ENCODE data around the gene PISD.

Gene PISD

DNA sequence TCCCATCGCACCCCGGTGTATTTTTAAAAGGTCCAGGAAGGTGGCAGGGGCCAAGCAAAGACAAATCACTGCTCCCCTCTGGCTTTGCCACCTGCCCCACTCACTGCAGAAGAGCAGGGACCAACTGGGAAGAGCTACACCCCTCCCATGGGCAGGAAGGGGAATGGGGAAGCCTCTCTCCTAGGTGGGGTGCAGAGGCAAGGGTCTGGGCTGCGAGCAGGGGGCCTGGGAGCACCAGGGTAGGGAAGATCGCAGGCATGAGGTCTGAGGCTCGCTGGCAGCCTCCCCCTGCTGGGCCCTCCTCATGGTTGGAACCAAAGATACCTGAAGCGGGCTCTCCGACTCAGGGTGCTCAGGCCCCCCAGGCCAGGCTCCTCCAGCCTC, 36.8 kb downstream of the PISD start:
- no peak for DNase-seq

DNA sequence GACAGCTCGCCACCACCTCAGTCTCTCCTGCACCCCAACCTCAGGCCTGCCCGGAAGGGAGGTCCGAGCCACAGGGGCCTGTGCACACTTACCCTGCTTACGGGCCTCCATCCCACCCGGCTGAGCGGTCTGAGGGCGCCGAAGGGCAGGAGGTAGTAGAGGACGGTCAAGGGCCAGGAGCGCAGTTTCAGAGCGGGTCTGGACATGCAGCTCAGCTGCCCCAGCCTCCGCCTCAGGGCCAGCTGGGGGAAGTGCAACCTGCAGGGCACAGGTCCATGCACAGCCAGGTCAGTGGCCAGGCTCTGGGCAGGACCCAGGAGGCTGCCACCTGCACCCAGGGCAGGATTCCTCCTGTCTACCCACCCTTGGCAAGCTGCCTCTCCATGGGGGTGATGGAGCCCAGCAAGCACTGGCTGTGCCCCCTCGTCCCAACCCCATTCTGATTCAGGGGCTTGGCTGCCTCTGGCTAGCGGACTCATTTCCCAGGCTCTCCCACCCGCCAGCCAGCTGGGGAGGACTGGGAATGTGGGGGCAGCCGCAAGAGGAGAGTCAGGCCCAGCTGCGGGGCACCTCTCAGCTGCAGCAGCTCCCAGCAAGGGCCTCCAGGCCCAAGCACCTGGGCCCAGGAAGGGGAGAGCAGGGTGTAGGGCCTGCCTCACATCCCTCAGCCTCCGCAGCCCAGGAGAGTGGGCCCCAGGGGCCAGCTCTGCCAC, 38.3 kb downstream of the PISD start:
- DNase-seq: no peak

DNA sequence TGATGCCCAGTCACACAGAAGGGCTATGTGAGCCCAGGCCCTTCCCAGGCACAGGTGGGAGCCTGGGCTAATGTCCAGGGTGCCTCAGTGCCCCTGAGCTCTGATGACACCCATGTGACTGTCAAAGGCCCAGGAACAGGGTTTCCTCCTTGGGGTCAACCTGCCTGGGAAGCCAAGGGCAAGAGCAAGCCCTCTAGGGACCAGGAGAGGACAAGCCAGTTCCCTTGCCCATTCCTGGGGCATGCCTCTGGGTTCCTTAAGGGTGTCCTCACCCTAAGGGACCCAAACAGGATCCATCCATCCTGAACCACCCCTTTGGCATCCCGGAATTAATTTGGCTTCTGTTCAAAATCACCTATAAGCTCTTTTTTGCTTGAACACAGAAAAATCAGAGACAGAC, 39.0 kb downstream of the PISD start:
- DNase-seq: no peak

DNA sequence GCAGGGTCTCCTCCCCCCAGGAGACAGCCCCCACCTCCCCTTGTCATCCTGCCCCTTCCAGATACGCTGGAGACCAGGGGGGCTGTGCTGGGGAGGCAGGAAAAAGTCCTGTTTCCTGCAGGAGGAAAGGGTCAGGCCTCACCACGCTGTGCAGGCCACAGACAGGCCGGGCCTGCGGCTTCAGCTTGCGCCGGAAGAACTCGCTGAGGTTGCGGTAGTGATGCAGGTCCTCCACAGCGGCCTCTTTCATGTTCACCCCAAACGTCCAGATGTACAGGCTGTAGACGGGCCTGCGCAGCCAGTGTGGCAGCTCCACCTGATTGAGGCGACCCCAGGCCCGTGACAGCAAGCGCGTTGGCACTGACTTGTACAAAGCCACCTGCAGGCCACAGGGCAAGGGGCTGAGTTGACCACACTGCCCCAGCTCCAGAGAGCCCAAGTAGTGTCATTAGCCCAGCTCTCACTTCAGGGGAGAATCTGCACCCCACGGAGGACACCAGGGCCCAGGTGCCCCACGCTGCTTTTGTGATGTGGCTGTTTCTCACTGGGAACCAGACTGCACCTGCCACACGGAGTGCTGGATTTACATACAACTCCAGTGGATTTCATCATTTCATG, 40.4 kb downstream of the PISD start:
- no peak for DNase-seq

DNA sequence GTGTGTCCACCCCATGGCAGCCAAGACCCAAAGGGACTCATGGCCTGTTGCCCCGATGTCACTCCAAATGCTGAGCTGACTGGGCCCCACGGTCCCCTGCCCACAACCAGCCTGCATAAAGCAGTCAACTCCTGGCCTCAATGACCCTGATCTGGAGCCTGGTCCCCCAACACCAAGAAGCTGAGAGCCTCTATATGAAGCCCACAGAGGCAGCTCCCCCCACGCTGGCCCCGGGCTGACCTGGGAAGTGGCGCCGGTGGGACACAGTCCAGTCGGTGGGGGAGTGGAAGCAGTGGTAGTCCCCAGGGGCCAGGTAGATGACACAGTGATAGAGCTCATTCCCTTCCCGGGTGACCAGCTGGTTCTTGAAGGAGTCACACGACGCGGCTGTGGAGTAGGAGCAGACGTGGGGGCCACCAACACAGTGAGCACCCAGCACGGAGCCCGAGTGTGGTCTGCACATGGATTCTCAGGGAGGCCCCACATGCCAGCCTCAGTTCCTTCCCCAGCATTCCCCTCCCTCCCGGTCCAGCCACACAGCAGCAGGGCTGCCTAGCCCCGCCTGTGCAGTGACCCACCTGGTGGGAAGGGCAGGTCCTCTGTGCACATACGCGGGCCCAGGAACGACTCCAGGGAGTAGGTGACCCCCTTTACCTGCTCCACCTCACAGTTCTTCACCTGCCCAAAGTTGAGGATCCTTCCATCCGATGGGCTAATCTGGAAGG, 41.1 kb downstream of the PISD start:
- no peak for DNase-seq

DNA sequence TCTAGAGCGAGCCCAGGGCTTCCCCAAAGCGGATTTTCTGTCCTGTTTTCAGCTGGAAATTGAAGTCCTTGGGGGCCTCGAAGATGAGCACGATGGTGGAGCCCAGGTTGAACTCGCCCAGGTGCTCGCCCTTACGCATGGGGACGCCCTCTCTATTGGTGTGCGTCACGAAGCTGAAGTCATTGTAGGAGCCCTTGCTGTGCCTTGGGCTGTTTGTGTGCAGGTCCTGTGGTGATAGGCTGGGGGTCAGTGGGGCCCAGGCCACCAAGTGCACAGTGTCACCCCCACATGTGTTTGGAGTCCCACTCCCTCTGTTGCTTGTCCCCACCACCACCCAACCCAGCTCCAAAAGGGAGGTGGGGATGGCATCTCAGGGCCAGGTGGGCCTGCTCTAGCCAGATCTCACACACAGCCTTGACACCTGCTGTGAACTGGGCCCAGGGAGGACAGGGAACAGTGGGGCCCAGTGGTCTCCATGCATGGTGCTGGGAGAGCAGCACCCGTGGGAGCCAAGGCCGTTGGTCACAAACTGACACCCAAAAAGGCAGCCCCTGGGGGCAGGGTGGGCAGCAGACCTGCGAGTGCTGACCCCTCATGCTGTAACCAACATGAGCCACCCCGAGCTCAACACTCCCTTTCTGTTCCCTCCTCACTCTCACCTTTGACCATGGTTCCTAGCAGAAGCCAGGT, 42.3 kb downstream of the PISD start:
- DNase-seq: no peak

DNA sequence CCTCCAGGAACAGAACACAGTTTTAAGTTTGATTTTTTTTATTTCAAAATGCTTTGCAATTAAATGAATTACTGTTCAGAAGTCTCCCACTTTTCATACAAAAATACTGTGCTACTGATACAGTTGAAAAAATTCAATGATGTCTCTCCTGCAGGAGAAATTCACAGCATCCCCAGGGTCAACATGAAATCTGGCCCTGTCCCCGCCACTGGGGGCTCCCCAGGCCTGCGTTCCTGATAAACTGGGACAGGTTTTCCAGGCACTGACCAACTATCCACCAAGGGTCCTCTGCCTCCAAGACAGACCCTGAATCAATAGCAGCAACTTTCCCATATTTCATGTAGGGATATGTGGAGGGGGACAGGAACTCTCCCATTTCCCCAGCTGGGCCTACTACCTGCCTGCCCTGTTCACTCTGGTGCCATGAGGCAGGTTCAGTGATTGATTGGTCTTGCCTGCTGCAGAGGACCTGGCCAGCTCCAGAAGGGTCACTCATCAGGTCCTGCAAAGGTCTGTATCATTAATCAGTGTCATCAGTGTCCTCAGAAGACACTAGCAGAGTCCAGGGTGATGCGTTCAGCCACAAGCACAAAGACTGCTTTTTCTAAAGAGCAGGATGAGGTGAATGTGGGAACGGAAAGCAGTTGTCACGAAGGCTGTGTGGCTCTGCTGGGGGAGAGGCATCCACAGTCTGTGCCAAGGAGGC, 43.4 kb downstream of the PISD start:
- no peak for DNase-seq

DNA sequence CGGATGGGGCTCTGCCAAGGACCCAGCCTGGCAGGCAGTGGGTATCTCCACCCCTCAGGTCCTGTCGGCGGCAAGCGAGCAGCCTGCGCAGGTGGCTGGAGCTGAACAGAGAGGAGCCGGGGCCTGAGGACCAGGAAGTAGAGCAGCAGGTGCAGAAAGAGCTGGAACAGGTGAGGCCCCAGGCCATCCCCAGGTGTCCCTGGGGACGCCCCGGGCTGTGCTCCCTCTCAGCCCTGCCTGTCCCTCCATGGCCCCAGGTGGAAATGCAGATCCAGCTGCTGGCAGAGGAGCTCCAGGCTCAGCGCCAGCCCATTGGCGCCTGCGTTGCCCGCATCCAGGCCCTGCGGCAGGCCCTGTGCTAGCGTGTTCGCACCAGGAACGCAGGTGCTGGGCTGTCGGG, 44.0 kb downstream of the PISD start:
- DNase-seq: no peak

DNA sequence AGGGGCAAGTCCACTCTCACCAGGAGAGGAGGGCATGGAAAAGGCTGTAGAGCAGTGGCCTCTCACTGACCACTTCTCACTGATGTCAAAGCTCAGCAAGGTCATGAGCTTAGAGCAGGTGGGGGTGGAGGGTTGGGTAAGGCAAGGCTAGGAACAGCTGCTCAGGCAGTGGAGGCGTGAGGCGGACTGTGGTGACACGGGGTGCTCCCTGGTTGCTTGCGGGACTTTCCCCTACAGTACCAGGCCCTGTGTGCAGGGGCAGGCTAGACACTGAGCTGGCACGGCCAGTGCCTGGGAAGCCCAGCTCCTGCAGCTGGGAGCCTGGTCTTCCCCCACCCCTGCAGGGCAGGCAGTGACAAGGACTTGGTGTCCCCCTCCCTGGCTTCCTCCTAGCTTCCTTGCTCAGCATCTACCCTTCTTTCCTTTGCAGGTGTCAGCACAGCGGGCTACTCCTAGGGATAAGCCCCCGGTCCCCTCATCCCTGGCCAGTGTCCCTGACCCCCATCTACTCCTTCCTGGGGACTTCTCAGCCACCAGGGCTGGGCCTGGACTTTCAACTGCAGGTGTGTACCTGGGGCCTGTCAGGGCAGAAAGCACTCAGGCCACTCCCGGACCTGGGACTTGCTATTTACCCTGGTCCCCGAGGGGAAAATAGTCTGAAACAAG, 45.6 kb downstream of the PISD start:
- DNase-seq: no peak

DNA sequence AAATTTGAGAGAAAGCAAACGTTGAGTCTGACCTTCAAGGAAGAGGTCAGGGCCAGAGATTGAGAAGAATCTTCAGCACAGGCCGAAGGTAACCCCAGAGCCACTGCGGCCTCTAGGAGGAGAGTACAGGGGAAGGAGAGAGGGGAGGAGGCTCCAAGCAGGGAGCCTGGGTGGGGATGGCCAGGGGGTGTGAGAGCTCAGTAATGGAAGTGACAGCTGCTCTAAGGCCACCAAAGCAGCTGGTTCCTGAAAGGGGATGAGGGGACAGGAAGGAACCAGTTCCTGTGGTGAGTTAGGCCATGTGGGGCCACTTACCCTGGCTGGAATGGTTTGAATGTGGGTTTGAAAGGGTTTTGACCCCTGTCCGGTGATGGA, 46.1 kb downstream of the PISD start:
- no peak for DNase-seq

DNA sequence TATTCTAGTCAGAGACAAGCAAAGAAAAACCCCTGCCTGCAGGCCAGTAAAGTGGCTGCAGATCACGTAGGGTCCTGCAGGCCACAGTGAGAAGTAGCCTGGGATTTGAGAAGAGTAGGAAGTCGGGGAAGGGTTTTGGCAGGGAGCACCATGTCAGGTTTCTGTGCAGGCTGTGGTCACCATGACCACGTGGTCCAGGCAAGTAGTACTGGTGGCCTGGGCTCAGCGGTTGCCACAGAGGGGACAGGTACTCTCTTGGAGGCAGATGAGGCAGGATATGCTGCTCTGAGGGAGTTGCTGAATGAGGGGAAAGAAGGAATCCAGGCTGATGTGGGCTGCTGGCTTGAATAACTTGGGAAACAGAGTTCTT, 46.5 kb downstream of the PISD start:
- no peak for DNase-seq

DNA sequence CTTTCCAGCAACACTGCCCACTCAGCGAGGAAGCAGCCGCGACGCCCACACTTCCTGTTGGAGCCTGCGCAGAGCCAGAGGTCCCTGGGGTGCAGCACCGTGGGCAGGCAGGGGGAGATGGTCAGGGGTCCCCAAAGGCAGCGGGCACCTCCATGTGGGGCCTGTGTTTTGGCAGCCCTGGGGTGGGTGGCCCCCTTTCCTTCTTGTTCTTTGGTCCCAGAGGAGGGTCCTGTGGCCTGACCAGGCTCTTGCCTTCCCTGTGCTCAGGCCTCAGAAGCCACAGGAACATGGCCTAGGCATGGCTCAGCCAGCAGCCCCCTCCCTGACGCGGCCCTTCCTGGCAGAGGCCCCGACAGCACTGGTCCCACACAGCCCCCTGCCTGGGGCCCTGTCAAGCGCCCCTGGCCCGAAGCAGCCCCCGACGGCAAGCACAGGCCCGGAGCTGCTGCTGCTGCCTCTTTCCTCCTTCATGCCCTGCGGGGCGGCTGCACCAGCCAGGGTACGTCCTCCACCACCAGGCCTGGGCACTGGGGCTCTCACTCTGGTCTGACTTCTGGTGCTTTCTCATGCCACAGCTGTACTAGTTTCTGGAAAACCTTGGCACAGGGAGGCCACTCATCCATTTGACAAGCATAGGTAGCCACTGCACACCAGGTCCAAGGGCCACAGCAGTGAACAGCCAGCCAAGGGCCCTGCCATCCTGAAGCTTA, 47.1 kb downstream of the PISD start:
- DNase-seq: no peak

DNA sequence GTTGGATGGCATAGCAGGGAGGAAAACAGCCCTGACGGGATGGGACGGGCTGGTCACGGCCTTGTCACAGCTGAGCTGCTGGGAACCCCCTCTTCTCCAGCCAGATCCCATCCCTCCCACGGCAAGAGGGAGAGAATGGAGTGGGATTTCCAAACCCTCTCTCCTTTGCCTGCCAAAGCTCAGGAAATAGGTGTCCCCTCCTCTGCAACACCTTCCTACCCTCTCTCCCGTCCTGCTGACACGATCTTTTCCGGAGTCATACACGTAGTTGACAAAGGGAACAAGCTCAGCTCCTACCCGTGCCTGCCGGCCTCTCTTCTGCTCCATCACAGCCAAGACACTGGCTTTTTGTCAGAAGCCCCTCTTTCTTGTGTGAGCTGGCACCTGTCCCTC, 48.1 kb downstream of the PISD start:
- DNase-seq: no peak

DNA sequence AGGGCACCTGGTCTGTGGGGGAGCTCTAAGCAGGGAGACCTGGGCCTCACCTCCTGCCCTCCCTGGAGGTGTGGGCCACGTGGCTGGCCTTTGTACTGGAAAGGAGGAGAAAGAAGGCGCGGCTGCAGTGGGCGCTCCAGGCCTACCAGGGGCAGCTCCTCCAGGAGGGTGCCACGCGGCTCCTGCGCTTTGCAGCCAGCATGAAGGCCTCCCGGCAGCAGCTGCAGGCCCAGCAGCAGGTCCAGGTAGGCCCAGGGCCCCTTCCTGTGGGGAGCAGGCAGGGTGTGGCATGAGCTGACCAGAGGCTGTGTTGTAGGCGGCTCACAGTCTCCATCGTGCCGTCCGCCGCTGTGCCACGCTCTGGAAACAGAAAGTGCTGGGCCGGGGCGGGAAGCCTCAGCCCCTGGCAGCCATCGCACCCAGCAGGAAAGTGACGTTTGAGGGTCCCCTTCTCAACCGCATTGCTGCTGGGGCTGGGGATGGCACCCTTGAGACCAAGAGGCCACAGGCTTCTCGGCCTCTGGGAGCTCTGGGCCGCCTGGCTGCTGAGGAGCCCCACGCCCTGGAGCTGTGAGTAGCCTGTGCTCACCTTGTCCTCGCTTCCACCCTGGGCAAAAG, 48.6 kb downstream of the PISD start:
- no peak for DNase-seq

DNA sequence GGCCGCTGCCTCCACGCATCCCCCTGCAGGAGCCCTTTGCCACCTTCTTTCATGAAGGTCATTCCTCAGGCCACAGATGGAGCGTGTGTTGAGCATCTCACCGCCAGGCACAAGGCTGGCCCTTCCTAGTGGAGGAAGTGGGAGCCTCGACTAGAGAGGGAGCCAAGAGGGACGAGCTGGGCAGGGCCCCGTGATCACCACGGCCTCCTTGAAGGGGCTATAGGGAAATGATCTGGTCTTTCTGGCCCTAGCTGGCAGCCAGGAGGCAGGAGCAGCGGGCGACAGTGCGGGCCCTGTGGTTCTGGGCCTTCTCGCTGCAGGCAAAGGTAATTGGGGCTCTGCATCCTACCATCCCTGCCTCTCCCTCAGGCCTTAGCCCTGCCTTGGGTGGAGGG, 49.1 kb downstream of the PISD start:
- no peak for DNase-seq

DNA sequence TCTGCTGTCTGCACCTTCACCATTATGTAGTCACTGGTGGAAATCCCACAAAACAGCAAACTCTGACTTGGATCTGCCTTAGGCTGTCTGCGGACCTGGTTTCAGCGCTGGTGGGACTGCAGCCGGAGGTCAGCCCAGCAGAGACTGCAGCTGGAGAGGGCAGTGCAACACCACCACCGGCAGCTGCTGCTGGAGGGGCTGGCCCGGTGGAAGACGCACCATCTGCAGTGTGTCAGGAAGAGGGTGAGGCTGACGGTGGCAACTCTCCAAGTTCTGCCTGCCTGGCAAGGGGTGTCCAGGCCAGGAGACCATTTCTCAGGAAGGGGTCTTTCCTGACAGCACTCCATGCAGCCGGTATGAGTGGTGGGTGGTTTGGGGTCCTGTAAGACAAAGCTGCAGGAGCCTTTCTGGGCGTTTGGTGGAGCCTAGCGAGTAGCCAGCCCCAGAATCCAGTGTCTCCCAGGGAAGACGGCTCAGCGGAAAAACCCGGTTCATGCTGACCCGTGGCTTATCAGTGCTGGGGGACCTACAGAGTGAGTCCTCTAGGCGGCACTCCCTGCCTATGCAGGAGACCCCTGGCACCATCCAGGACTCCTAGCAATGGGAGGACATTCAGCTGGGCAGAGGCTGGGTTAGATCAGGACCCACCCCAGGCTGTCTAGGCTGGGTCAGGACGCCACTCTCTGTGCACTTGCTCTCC, 50.8 kb downstream of the PISD start:
- DNase-seq: peak in 1 of 5 donors; percentile 6

DNA sequence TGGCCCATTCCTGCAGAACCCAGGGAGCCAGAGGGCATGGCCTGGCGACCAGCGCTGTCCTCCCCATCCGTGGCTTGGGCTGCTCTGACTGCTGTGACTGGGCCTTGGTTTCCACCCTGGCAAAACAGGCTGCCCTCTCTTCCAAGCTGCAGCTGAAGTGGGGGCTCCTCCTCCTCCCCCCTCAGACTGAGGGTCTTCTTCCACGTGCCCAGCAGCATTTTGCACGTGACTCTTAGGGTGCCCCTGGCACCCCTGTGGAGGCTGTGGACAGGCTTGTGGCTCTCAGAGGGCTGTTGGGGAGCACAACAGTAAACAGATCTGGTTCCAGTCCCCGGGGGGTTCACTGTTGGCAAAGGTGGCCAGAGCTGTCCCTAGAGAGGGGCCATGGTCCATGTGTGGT, 51.4 kb downstream of the PISD start:
- no peak for DNase-seq

DNA sequence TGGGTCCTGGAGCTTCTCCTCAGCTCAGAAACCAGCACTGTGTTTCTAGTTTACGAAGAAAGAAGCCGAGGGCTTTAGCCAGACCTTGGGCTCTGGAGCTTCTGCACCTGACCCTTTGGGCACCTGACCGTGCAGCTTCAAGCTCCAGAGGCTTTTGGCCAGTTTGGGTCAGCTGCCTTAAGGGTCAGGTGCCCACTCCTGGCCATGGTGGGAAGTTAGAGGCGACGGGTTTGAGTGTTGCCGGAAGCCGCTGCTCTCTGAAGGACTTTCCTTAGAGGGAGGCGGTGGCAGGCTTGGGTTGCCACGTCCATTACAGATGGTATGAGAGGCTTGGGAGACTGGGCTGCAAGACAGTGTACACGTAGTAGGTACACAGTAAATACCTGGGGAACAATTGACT, 52.3 kb downstream of the PISD start:
- DNase-seq: no peak

DNA sequence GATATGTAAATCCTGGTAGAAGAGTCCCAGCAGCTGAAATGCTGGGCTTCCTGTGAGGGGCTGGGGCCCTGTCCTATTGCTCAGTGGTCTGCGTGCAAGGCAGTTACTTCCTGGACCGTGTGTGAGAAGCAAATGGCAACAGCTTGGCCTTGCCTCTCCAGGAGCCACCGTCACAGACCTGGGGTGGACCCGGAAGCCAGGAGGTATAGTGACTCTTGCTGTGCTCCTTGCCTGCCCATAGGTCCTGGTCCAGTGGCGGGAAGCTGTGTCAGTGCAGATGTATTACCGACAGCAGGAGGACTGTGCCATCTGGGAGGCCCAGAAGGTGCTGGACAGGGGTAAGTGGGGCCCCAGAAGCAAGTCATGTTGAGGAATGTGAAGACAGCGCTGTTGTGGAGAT, 54.3 kb downstream of the PISD start:
- no peak for DNase-seq

DNA sequence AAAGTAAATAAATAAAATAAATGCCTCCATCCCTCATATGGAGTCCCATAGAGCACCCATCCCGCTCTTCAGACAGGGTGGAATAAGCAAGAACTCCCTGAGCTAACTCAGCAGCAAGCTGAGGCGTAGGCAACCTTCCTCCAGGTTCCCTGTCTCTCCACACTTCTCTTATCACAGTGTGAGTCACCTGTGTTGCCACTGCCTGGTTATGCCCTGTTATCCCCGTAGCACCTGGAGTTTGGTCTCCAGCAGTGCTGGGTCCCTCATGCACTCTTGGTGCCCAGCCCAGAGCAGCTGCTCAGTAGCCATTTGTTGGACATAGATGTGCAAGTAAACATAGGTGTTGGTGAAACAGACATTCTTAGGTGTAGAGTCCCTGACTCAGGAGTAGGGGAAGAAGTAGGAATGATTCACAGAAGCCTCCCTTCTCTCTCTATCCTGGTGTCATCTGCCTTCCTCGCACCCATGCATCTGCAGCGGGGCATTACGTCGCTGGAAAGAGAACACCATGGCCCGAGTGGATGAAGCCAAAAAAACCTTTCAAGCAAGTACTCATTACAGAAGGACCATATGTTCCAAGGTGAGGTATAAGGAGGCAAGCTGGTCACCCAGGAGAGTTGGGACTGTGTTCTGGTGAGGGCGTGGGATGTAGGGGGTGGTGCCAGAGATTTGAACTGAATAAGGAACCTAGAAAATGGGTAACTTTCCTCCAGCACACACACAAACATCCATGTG, 56.0 kb downstream of the PISD start:
- no peak for DNase-seq

All from T-helper 1 cell (primary cell).